ENCODE measurements around the gene PHACTR3. TPM values are rescaled to one million over a fixed set of nuclear protein-coding genes. Genes with fewer than 3 reads are reported as not detected.

The PHACTR3 gene
- total RNA-seq, 2 donors from 2014 or later = not detected

DNA sequence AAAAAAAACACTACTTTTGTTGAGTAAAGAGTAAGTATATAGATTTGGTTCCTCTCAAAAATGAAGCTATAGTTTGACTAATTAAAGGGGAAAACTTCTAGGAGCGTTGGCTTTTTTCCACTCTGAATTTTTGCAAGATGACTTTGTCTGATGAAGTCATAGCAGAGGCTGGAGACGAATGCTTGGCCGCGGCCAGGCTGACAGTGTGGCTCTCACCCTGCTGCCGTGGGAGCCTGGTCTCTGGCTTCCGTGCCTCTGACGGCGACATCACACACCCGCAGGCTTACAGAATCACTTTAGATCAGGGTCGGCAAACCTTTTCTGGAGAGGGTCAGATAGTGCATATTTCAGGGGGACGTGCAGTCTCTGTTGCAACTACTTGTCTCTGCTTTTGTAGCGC, 145.0 kb downstream of the PHACTR3 start:
- no peak for ATAC-seq
- no peaks in the 10 kb centered on the region for H3K36me3 Mint-ChIP-seq

DNA sequence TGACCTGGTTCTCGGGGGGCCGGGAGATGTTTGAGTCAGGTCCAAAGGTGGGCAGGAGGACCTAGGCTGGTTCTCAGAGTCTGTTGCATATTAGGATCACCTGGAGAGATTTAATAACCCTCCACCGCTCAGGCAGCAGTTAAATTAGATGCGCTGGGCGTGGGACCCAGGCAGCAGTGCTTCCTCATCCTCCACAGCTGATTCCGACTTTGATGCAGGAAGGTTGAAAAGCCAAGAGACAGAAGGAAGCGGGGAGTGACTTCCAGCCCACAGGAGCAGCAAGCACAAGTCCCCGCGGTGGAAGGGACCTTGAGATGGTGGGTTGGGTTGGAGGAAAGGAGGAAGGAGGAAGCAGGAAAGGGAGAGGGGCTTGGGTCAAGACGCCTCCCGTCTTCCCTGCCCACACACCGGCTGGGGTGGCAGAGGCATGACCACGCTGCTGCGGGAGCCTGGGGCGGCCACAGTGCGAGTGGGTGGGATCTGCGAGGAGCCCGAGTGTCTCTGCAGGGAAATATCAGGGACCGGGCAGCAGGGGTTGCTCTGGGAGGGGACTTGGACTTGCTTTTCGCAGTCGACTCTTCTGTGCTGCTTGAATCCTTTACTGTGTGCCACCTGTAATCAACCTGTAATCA, 146.0 kb downstream of the PHACTR3 start:
- ATAC-seq (no peak), DNase-seq (ENCODE audit: low spot score in 2 of 2) (no peak)
- H3K9me3 Mint-ChIP-seq = no peaks in the 10 kb centered on the region
- no peaks in the 10 kb centered on the region for H3K36me3 Mint-ChIP-seq
- H3K27ac Mint-ChIP-seq = no peak overlapping the region

More for the DNA sequence above, 145.0 kb downstream of the PHACTR3 start:
- DNase-seq (ENCODE audit: low spot score in 2 of 2) = no peak
- Mint-ChIP-seq H3K27ac (no peak overlapping the region), H3K9me3 (no peaks in the 10 kb centered on the region)

DNA sequence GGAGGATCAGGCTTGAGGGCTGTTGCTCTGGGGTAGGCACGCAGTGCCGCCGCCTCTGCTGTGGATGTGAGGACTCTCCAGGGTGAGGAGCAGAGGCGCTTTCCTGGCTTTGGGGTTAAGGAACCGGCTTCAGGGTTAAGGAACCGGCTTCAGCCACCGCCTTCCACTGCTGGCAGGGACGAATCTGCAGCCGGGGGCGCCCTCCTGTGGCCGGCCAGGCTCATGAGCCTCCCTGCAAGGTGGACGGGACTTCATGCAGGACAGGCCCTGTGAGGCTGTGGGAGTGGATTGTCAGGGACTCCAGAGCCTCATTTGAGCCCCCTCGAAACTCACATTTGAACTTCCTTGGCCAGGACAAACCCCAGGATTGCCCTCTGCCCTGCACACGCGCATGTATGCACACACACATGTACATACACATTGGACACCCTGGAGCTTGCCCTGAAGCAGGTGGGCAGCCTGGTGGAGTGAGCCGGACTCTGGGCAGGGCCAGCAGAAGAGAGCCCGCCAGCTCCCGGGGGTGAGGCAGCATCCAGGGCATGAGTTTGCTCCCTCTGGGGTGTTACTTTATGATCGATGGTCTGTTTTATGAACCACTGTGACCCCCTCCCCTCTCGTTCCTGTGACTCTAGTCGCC, 146.9 kb downstream of the PHACTR3 start:
- peak; percentile 36 to 71 for ATAC-seq
- Mint-ChIP-seq H3K36me3 (no peaks in the 10 kb centered on the region), H3K27ac (no peak overlapping the region), H3K9me3 (no peaks in the 10 kb centered on the region)
- DNase-seq (ENCODE audit: low spot score in 2 of 2) = peak in 1 of 2 donors; percentile 66

DNA sequence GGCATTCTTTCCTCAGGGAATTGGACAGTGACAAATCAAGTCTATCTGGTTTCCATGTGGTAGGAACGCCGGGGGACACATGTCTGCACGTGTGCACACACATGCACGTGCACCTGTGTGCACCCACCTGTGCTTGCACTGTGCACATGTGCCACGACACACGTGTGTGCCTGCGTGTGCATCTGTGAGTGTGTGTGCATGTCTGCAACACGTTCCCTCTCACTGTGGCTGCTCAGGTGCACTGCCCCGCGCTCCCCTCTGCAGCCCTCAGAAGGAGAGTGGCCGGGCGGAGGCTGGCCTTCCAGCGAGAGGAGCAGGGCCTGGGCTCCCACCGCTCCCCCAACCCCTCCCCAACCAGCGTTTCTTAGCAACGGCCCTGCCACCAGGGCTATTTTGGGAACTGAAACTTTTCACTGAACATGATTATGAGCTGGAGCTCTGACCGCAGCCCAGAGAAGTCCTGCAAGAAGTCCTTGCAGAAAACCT, 147.8 kb downstream of the PHACTR3 start:
- Mint-ChIP-seq H3K36me3 (no peaks in the 10 kb centered on the region), H3K9me3 (no peaks in the 10 kb centered on the region), H3K27ac (no peak overlapping the region)
- no peak for DNase-seq (ENCODE audit: low spot score in 2 of 2)
- ATAC-seq = no peak

DNA sequence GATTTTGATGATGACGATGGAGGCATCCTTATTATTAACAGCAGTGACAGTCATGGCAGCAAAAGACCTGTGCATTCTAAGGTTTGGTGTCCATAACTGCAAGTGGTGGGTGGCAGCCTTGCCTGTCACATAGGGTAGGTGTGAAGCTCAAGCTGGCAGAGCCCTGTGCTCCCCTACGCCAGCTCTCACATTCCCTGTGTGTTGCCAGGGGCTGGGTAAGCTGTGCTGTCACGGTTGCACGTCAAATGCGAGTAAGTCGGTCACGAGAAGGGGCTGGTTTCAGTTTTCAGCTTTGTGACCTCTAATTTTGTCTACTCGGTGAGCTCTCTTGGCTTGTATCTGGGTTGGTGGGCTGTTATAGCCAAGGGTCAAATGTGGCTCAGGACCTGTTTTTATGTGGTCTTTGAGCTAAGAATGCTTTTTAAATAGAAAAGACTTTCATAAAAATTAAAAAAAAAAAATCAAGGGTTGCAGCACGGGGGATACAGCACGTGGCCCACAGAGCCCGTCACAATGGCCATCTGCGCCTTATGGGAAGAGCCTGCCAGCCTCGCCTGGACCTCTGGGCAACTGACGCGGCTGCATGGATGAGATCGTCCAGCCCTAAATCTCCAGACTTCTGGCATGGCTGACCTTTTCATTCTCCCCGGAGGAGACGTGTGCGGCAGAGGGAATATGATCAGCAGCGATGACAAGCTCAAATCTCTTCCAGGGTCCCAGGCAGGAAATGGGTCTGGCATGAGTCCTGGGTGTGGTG, 148.5 kb downstream of the PHACTR3 start:
- ATAC-seq = no peak
- H3K27ac Mint-ChIP-seq = no peak overlapping the region
- no peak for DNase-seq (ENCODE audit: low spot score in 2 of 2)
- no peaks in the 10 kb centered on the region for H3K9me3 Mint-ChIP-seq
- no peaks in the 10 kb centered on the region for H3K36me3 Mint-ChIP-seq

DNA sequence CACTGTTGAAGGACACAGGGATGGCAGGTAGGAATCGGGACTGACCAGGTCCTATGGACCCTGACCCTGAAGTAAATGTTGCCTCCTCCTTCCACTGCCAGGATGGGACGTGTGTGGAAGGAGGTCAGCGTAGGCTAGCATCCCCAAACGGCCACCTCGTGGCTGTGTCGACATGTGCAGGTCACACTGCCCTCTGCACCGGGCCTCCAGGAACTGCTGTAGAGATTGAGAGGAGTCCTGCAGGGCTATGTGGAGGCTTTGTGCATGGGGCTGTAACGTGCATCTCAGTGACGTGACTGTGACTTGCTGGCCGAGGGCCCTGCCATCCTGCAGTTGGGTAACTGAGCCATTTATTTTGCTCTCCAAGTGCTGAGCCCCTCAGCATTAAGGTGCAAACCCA, 149.5 kb downstream of the PHACTR3 start:
- H3K36me3 Mint-ChIP-seq = no peaks in the 10 kb centered on the region
- H3K9me3 Mint-ChIP-seq = no peaks in the 10 kb centered on the region
- no peak for DNase-seq (ENCODE audit: low spot score in 2 of 2)
- ATAC-seq = no peak
- no peak overlapping the region for H3K27ac Mint-ChIP-seq

DNA sequence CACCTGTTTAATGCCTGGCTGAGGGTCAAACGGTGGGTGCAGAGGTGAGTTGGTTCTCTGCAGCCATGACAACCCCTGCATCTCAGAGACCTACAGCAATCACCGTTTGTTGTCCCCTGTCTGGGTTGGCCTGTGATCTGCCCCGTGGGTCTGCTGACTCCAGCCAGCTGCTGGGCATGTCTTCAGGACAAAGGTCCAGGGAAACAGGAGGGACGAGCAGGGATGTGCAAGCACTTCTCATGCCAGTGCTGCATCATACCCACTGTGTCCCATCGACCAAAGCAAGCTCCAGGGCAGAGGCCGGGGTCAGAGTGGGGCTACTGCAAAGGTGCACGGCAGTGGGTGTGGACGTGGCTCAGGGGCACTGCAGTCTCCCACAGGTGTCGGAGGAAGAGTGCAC, 150.2 kb downstream of the PHACTR3 start:
- Mint-ChIP-seq H3K36me3 (no peaks in the 10 kb centered on the region), H3K27ac (no peak overlapping the region), H3K9me3 (no peaks in the 10 kb centered on the region)
- no peak for DNase-seq (ENCODE audit: low spot score in 2 of 2)
- ATAC-seq = no peak

DNA sequence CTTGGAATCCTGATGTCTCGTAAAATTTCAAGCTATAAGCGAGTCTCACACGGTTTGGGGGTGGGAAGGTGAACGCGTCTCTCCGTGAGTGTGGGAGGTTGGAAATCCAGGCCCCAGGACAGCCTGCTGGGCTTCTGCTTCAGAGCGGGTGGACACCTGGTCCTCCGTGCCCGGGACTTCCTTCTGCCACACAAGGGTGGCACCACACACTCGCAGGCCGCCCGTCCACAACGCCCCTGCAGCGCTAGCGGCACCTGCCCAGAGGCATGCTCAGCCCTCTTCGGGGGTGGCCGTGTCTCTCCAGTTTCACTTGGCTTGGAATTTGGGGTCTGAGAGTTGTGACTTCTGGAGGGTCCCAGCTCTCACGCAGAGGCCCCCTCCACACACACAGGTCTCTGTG, 151.9 kb downstream of the PHACTR3 start:
- ATAC-seq (no peak), DNase-seq (ENCODE audit: low spot score in 2 of 2) (no peak)
- no peak overlapping the region for H3K27ac Mint-ChIP-seq
- no peaks in the 10 kb centered on the region for H3K9me3 Mint-ChIP-seq
- H3K36me3 Mint-ChIP-seq = no peaks in the 10 kb centered on the region

DNA sequence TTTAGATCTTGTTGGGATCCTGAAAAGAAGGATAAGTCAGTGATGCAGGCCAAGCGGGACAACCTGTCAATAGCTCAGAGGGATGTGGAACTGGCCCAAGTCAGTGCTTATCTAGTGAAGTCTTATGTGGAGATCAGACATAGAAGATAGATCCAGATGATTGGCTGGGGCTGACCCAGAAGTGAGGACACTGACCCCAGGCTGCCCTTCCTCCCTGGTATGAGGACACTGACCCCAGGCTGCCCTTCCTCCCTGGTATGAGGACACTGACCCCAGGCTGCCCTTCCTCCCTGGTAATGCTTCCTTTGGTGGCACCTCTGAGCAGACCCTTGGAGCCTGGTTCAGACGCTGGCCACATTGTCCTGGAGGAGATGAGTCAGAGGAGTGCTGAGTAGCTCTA, 159.7 kb downstream of the PHACTR3 start:
- H3K27ac Mint-ChIP-seq = no peak overlapping the region
- H3K36me3 Mint-ChIP-seq = no peaks in the 10 kb centered on the region
- H3K9me3 Mint-ChIP-seq = peaks cover 18% of the 10 kb centered on the region in 2 donors
- DNase-seq (ENCODE audit: low spot score in 2 of 2) (no peak), ATAC-seq (no peak)

DNA sequence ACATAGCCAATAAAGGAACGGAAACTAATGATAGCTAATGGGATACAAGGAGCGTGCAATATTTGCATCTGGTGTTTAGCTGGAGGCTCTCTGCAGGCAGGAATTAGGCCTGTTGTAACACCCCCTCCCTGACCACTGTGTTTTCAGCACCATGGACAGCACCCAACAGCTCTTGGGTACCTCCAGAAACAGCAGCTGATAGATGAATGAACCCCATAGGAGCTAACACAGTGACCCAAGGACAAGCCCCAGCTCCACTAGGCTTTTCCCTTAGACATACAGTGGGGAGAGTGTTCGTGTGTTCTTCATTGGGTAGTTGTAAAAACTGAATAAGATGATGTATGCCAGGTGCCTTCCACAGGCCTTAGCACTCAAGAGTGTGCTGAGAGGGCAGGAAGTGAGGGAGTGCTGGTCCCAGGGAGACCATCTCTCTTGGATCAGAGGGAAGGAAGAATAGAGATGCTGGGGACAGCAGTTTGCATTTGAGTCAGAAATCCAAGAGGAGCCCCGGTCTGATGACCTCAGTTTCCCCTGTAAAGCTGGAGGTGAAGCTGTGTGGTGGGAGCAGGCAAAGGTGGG, 161.3 kb downstream of the PHACTR3 start:
- Mint-ChIP-seq H3K9me3 (peaks cover 18% of the 10 kb centered on the region in 2 donors), H3K36me3 (no peaks in the 10 kb centered on the region), H3K27ac (no peak overlapping the region)
- ATAC-seq (no peak), DNase-seq (ENCODE audit: low spot score in 2 of 2) (peak in 1 of 2 donors; percentile 11)

DNA sequence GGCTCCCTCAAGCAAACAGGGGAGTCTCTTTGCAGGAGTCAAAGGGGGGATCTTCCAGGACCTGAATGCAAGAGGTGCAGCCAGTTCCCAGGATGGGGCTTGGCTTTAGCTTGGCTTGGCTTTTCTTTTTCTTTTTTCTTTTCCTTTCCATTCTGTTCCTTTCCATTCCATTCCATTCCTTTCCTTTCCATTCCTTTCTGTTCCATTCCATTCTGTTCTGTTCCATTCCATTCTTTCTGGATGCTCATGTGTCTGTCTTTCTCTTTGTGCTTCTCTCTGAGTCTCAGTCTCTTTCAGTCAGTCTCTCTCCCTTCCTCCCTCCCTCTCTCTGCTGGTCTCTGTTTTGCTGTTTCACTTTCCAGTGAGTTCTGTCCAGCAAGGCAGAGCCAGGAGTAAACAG, 163.3 kb downstream of the PHACTR3 start:
- Mint-ChIP-seq H3K9me3 (peaks cover 18% of the 10 kb centered on the region in 2 donors), H3K27ac (no peak overlapping the region), H3K36me3 (no peaks in the 10 kb centered on the region)
- DNase-seq (ENCODE audit: low spot score in 2 of 2) (no peak), ATAC-seq (no peak)

DNA sequence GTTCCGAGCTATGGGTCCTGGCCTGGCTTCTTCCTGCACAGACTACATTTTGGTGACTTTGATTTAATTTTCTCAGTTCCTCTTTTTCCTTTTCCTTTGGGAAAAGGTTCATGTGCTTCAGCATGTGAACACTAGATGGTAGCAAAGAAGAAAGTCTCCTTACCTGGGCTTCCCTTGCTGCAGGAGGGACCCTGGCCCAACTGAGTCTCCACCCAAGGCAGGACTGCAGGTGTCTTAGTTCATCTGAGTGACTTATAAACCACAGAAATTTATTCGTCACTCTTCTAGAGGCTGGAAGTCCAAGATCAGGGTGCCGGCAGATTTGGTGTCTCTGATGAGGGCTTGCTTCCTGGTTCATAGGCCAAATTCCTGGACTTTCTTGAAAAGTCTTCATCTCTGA, 165.9 kb downstream of the PHACTR3 start:
- DNase-seq (ENCODE audit: low spot score in 2 of 2) (no peak), ATAC-seq (no peak)
- Mint-ChIP-seq H3K36me3 (no peaks in the 10 kb centered on the region), H3K9me3 (peaks cover 12 to 17% of the 10 kb centered on the region in 2 donors), H3K27ac (no peak overlapping the region)

DNA sequence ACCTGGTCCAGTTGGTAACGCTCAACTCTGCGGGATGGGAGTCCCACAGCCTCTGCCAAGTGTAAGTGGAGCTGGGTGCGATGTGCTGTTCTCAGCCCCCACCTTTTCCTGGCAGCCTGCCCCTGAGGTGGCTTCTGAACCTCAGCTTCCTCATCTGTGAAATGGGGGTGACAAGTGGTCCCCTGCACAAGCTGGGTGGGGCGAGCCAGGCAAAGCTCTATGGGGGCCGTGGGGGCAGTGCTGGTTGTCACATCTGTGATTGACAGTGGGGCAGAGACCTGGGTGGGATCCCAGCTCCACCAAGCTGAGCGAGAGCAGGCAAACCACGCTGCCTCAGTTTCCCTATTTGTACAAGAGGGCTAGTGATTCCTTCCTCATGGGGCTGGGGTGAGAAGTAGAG, 166.5 kb downstream of the PHACTR3 start:
- H3K9me3 Mint-ChIP-seq = peaks cover 9 to 11% of the 10 kb centered on the region in 2 donors
- DNase-seq (ENCODE audit: low spot score in 2 of 2) = no peak
- no peak for ATAC-seq
- H3K27ac Mint-ChIP-seq = no peak overlapping the region
- H3K36me3 Mint-ChIP-seq = no peaks in the 10 kb centered on the region

DNA sequence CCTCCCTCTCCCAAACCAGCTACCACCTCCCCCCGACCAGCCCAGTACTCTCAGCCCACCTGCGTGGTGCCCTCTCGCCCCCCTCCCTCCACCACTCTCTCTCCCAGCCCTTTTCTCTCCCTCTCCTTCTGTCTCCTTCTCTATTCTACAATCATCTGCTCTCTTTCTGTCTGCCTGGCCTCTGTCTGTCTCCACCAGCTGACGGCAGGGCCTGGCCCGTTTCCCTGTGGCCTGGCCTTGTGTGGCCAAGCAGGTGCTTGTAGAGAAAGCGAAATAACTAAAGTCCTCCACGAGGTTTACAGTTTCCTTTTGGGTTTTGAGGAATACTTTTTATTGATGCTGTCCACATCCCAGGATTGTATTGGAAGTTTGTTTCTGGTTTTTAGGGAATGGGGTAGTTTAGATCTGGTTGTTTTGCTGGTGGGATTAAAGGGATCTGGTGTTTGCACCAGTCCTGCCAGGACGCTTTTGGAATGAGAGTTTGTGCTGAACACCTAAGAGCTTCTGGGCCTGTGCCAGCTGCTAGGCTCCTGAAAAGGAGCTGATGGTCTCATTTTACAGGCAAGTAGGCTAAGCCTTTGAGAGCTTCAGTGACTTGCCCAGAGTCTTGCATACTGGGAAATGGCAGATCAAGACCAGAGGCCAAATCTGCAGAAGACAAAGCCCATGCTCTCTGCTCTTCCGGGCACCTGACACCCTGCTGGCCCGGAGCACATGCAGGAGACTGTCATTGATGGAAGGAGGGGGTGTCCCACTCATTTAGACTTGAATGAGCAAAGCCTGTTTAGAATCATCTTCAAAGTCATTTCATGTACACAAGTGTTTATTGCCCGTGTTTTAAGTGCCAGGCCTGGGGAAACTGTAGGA, 167.4 kb downstream of the PHACTR3 start:
- Mint-ChIP-seq H3K9me3 (peaks cover 9% of the 10 kb centered on the region in 2 donors), H3K27ac (no peak overlapping the region), H3K36me3 (no peaks in the 10 kb centered on the region)
- DNase-seq (ENCODE audit: low spot score in 2 of 2) (no peak), ATAC-seq (no peak)

DNA sequence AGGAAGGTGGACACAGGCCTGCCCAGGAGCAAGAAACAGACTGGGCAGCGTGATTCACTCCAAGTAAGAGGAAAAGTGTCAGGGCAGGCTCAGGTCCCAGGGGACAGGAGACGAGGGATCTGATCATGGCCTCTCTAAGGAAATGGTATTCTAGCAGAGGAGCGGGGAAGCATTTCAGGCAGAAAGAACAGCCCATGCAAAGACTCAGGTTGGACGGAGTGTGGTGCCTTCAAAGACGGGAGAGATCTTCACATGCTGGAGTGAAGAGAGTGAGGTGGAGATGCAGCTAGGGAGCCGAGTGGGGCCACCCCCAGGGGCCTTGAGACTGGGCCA, 168.0 kb downstream of the PHACTR3 start:
- peaks cover 6% of the 10 kb centered on the region in 2 donors for H3K9me3 Mint-ChIP-seq
- H3K36me3 Mint-ChIP-seq = no peaks in the 10 kb centered on the region
- ATAC-seq (no peak), DNase-seq (ENCODE audit: low spot score in 2 of 2) (peak in 1 of 2 donors; percentile 14)
- H3K27ac Mint-ChIP-seq = no peak overlapping the region

All from activated naive CD4-positive, alpha-beta T cell treated with anti-CD3 and anti-CD28 coated beads, Interleukin-2, amount 50 U/mL, for 72 hours (primary cell).